PC-3 (cell line): ENCODE results near the gene PRDX5. TPM values are rescaled to one million over a fixed set of nuclear protein-coding genes. Genes with fewer than 3 reads are reported as not detected.
A peak's percentile ranks its signal among the peaks of the same experiment; 100 is the strongest.

Source experiments
- ATAC-seq: fragments of 200-7000 bp; cut with Tn5 transposase; 2 replicates; pipeline ENCODE4 v1.9.1; 2020; ENCODE audit warnings: mild to moderate bottlenecking, moderate library complexity
- BruUV-seq: library from RNA; stranded (reverse); fragments of 400-500 nt; replicated peaks from 2 replicates; lab custom pipeline; 2021; lab: Mats Ljungman, UMichigan
- CTCF ChIA-PET: fragments of 300-600 bp; sonication (Branson Sonifier 250); formaldehyde crosslinking; loops from one replicate; lab custom pipeline; 2022; ENCODE audit warnings: antibody characterized with exemption; lab: Charles Lee
- POLR2A ChIA-PET: fragments of 300-600 bp; sonication (Branson Sonifier 250); formaldehyde crosslinking; loops from one replicate; lab custom pipeline; 2022; ENCODE audit warnings: antibody characterized with exemption; ENCODE audit not compliant: unreplicated experiment; lab: Charles Lee
- DNase-seq: peaks from one replicate; pipeline ENCODE4 v3.0.0-alpha.2; 2015
- H2AFZ ChIP-seq: fragments of 300-600 bp; sonication (generic); 2 replicates; pipeline ENCODE4 v1.6.0; 2016; ENCODE audit warnings: antibody characterized with exemption, low read length
- H3F3A ChIP-seq: fragments of 300-600 bp; sonication (generic); one replicate; pipeline ENCODE4 v1.6.0; 2017; ENCODE audit warnings: antibody characterized with exemption, low read length, control low read depth, mild to moderate bottlenecking; ENCODE audit not compliant: unreplicated experiment
- H3K27ac ChIP-seq: fragments of 300-600 bp; sonication (generic); 2 replicates; pipeline ENCODE4 v1.5.1; 2016; ENCODE audit warnings: mild to moderate bottlenecking, low read length
- H3K27me3 ChIP-seq: fragments of 300-600 bp; sonication (generic); 2 replicates; pipeline ENCODE4 v1.6.1; 2016; ENCODE audit warnings: low read length, mixed read lengths
- H3K36me3 ChIP-seq: fragments of 300-600 bp; sonication (generic); 2 replicates; pipeline ENCODE4 v1.6.1; 2016; ENCODE audit warnings: low read depth, mixed run types, low read length, mixed read lengths
- H3K4me1 ChIP-seq: fragments of 300-600 bp; sonication (generic); 2 replicates; pipeline ENCODE4 v1.5.1; 2016; ENCODE audit warnings: low read length; ENCODE audit not compliant: insufficient read depth
- H3K4me2 ChIP-seq: fragments of 300-600 bp; sonication (generic); 2 replicates; pipeline ENCODE4 v1.6.0; 2016; ENCODE audit warnings: low read length
- H3K4me3 ChIP-seq: fragments of 300-600 bp; sonication (generic); 2 replicates; pipeline ENCODE4 v1.5.1; 2016; ENCODE audit warnings: mild to moderate bottlenecking, low read length, mixed read lengths
- H3K79me2 ChIP-seq: fragments of 300-600 bp; sonication (generic); 2 replicates; pipeline ENCODE4 v1.6.1; 2017; ENCODE audit warnings: low read length, mixed read lengths
- H3K9ac ChIP-seq: fragments of 300-600 bp; sonication (generic); 2 replicates; pipeline ENCODE4 v1.6.0; 2016; ENCODE audit warnings: mild to moderate bottlenecking, low read length
- H3K9me2 ChIP-seq: fragments of 300-600 bp; sonication (generic); replicated peaks from 2 replicates; pipeline ENCODE4 v1.6.1; 2016; ENCODE audit warnings: mixed run types, low read length, mixed read lengths
- H3K9me3 ChIP-seq: fragments of 300-600 bp; sonication (generic); 2 replicates; pipeline ENCODE4 v1.6.1; 2016; ENCODE audit warnings: low read length, mixed read lengths
- H4K20me1 ChIP-seq: fragments of 300-600 bp; sonication (generic); 2 replicates; pipeline ENCODE4 v1.6.1; 2016; ENCODE audit warnings: low read length, mixed read lengths
- EZH2 ChIP-seq: fragments of 300-600 bp; sonication (generic); IDR thresholded peaks from one replicate; pipeline ENCODE4 v1.6.1; 2017; ENCODE audit warnings: antibody characterized with exemption, mild to moderate bottlenecking, low read length; ENCODE audit not compliant: unreplicated experiment
- EZH2phosphoT487 ChIP-seq: fragments of 300-600 bp; sonication (generic); IDR thresholded peaks from 2 replicates; pipeline ENCODE4 v1.6.1; 2018; ENCODE audit warnings: mild to moderate bottlenecking, antibody characterized with exemption, low read length, borderline replicate concordance
- intact Hi-C: fragments of 100-400 bp; cut with micrococcal nuclease; formaldehyde crosslinking; loops from 2 replicates; pipeline ENCODE4 v1.9.0; 2023
- total RNA-seq: library from RNA; depleted of rRNA; stranded (reverse); fragments of >200 nt; gene quantifications from 2 replicates; pipeline ENCODE4 v1.2.3, GENCODE V29; 2014
- TF ChIP-seq, protein P1 (sequence below): fragments of 300-600 bp; sonication (generic); conservative IDR thresholded peaks from 2 replicates; pipeline ENCODE4 v1.5.1; 2017; ENCODE audit warnings: antibody characterized with exemption, low read depth, mild to moderate bottlenecking, low read length

Gene PRDX5
- total RNA-seq, 1 experiment from 2014 or later: 467 TPM

DNA sequence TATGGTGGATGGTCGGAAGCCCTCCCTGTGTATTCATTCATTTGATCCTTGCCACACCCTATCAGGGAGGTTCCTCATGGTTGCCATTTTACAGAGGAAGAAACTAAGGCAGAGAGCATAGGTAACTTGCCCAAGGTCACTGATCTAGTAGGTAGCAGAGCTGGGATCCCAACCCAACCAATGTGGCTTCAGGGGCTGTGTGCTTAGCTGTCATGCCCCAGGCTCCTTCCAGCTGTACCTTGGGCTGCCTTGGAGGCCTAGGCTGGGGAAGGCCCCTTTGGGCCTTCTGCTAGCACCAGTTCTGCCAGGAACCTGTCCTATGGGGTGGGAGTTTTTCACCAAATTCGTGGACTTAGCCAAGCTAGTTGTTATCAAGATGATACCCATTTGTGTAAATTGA, 42.1 kb upstream of the PRDX5 start:
- Histone ChIP-seq H3K27ac (no peak overlapping the region), H3F3A (no peaks in the 10 kb centered on the region), H3K9me2 (no peaks in the 10 kb centered on the region), H3K4me1 (peaks cover 25% of the 10 kb centered on the region), H3K4me2 (no peak overlapping the region), H3K79me2 (peaks cover 14% of the 10 kb centered on the region; the same call in 1 of the 2 replicates), H2AFZ (no peak overlapping the region), H3K9ac (no peak overlapping the region), H4K20me1 (no peaks in the 10 kb centered on the region), H3K36me3 (peaks cover 8% of the 10 kb centered on the region), H3K9me3 (no peaks in the 10 kb centered on the region), H3K27me3 (no peaks in the 10 kb centered on the region), H3K4me3 (no peak overlapping the region)
- intact Hi-C loops: loop anchor here (2.0 kb wide), 1 partner anchor 25 kb away; the partner anchor contains the start of gene CATSPERZ
- BruUV-seq: no TSS peak
- POLR2A ChIA-PET: no interaction called here
- DNase-seq: no peak
- ATAC-seq: no peak
- CTCF ChIA-PET: no interaction called here
- TF ChIP-seq EZH2phosphoT487: no peak
- TF ChIP-seq EZH2: no peak
- TF ChIP-seq, protein P1, sequence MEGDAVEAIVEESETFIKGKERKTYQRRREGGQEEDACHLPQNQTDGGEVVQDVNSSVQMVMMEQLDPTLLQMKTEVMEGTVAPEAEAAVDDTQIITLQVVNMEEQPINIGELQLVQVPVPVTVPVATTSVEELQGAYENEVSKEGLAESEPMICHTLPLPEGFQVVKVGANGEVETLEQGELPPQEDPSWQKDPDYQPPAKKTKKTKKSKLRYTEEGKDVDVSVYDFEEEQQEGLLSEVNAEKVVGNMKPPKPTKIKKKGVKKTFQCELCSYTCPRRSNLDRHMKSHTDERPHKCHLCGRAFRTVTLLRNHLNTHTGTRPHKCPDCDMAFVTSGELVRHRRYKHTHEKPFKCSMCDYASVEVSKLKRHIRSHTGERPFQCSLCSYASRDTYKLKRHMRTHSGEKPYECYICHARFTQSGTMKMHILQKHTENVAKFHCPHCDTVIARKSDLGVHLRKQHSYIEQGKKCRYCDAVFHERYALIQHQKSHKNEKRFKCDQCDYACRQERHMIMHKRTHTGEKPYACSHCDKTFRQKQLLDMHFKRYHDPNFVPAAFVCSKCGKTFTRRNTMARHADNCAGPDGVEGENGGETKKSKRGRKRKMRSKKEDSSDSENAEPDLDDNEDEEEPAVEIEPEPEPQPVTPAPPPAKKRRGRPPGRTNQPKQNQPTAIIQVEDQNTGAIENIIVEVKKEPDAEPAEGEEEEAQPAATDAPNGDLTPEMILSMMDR: no peak

DNA sequence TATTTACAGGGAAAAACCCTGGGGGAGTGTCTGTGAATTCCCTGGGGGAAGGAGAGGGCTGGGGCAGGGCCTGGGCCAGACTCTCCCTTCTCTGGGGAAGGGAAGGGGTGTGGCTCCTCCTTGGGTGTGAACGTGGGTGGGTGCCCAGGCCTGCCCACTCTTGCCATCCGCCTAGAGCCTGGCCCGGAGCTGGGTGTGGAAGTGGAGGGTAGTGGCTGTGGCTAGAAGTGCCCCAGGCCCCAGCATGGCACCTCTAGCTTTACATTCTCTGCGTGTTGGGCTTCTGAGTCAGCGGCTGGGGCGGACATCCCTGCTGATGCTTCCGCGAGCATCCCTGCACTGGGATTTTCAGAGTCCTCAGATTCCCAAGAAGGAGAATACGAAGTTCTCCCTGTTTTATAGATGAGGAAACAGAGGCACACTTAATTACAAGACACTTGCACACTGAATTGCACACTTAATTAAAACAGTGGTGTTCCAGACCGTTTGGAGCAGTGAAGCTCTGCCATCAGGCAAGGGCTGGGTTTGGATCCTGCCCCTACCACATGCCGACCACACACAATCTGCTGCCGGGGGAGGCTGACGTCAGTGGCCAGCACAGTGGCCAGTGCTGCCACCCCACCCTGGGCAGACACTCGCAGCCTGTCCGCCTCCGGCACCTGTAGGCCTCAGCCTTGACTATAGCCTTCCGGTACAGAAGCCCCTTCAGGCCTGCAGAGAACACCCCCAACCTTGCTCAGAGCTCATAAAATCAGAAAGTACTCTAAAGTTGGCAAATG, 41.1 kb upstream of the PRDX5 start:
- TF ChIP-seq, protein P1: no peak
- TF ChIP-seq EZH2phosphoT487 (no peak), EZH2 (no peak)
- Histone ChIP-seq H3K27ac (peak overlapping the region; percentile 32), H3K9me3 (no peaks in the 10 kb centered on the region), H3F3A (no peaks in the 10 kb centered on the region), H3K4me1 (peaks cover 21% of the 10 kb centered on the region), H3K4me2 (peak overlapping the region; percentile 28), H3K36me3 (peaks cover 8% of the 10 kb centered on the region), H3K4me3 (no peak overlapping the region), H3K79me2 (0 out of 2 replicates have a peak, but pooled peaks cover 9% of the 10 kb centered on the region), H3K9ac (no peak overlapping the region), H3K9me2 (no peaks in the 10 kb centered on the region), H4K20me1 (no peaks in the 10 kb centered on the region), H2AFZ (peak overlapping the region; percentile 22; the same call in 1 of the 2 replicates), H3K27me3 (no peaks in the 10 kb centered on the region)
- ATAC-seq (peak; percentile 97), DNase-seq (peak; percentile 91)
- BruUV-seq: no TSS peak
- CTCF ChIA-PET: interaction anchor here (0.6 to 1.1 kb wide), 5 partner anchors 8 to 541 kb away, joined by 3 to 8 read pairs (median 3); partner anchors contain the start of gene BAD
- POLR2A ChIA-PET: interaction anchor here (0.6 to 1.1 kb wide), 2 partner anchors 31 to 784 kb away, joined by 6 to 18 read pairs; no protein-coding TSS in a partner anchor
- intact Hi-C loops: loop anchor here (2.0 kb wide), 1 partner anchor 24 kb away; the partner anchor contains the start of gene CATSPERZ
